ENCODE data around the gene ZNF768.
"Not testable (repeated sequence)": the region's sequence is repeated elsewhere in the genome, so short reads cannot be mapped to it uniquely, and the experiment has no call there.

Gene ZNF768

GRCh38 chr16:30532285-30533145 lies 6.1 kb upstream of the ZNF768 start:
- Mint-ChIP-seq H3K9me3 (no peaks in the 10 kb centered on the region), H3K4me3 (peak overlapping the region; percentile 79), H3K36me3 (ENCODE audit: low read depth) (peaks cover 15% of the 10 kb centered on the region)

GRCh38 chr16:30530163-30531037 lies 4.0 kb upstream of the ZNF768 start:
- DNase-seq (ENCODE audit: low spot score): no peak
- H3K27me3 Mint-ChIP-seq (ENCODE audit: low read depth): no peaks in the 10 kb centered on the region
- no peaks in the 10 kb centered on the region for H3K9me3 Mint-ChIP-seq
- peak overlapping the region; percentile 35 for H3K27ac Mint-ChIP-seq
- peaks cover 30% of the 10 kb centered on the region for H3K4me1 Mint-ChIP-seq (ENCODE audit: low read depth)
- peaks cover 7% of the 10 kb centered on the region for H3K36me3 Mint-ChIP-seq (ENCODE audit: low read depth)
- H3K4me3 Mint-ChIP-seq: no peak overlapping the region

More at GRCh38 chr16:30532285-30533145, 6.1 kb upstream of the ZNF768 start:
- H3K4me1 Mint-ChIP-seq (ENCODE audit: low read depth): peaks cover 40% of the 10 kb centered on the region
- H3K27ac Mint-ChIP-seq: no peak overlapping the region
- DNase-seq (ENCODE audit: low spot score): no peak
- H3K27me3 Mint-ChIP-seq (ENCODE audit: low read depth): no peaks in the 10 kb centered on the region

GRCh38 chr16:30528799-30529457 lies 2.6 kb upstream of the ZNF768 start:
- no peaks in the 10 kb centered on the region for H3K27me3 Mint-ChIP-seq (ENCODE audit: low read depth)
- peaks cover 7% of the 10 kb centered on the region for H3K36me3 Mint-ChIP-seq (ENCODE audit: low read depth)
- H3K27ac Mint-ChIP-seq: no peak overlapping the region
- DNase-seq (ENCODE audit: low spot score): no peak
- no peak overlapping the region for H3K4me3 Mint-ChIP-seq
- H3K4me1 Mint-ChIP-seq (ENCODE audit: low read depth): peaks cover 28% of the 10 kb centered on the region
- H3K9me3 Mint-ChIP-seq: no peaks in the 10 kb centered on the region

GRCh38 chr16:30527635-30528178 lies 1.3 kb upstream of the ZNF768 start:
- H3K9me3 Mint-ChIP-seq: no peaks in the 10 kb centered on the region
- H3K4me1 Mint-ChIP-seq (ENCODE audit: low read depth): peaks cover 20% of the 10 kb centered on the region
- no peak for DNase-seq (ENCODE audit: low spot score)
- H3K4me3 Mint-ChIP-seq: peak overlapping the region; percentile 85
- H3K27me3 Mint-ChIP-seq (ENCODE audit: low read depth): no peaks in the 10 kb centered on the region
- peak overlapping the region; percentile 89 for H3K27ac Mint-ChIP-seq
- H3K36me3 Mint-ChIP-seq (ENCODE audit: low read depth): peaks cover 5% of the 10 kb centered on the region

- peaks cover 24% of the 10 kb centered on the region for H3K4me1 Mint-ChIP-seq (ENCODE audit: low read depth)
- H3K9me3 Mint-ChIP-seq: no peaks in the 10 kb centered on the region
- DNase-seq (ENCODE audit: low spot score): peak; percentile 96
- peak overlapping the region; percentile 89 for H3K27ac Mint-ChIP-seq
- H3K36me3 Mint-ChIP-seq (ENCODE audit: low read depth): peaks cover 9% of the 10 kb centered on the region
- H3K4me3 Mint-ChIP-seq: peak overlapping the region; percentile 85
- no peaks in the 10 kb centered on the region for H3K27me3 Mint-ChIP-seq (ENCODE audit: low read depth)
These were observed 663 bp upstream of the ZNF768 start for GRCh38 chr16:30526823-30527634.

- Mint-ChIP-seq H3K27ac (peak overlapping the region; percentile 72), H3K36me3 (ENCODE audit: low read depth) (peaks cover 16% of the 10 kb centered on the region), H3K4me1 (ENCODE audit: low read depth) (peaks cover 19% of the 10 kb centered on the region), H3K27me3 (ENCODE audit: low read depth) (no peaks in the 10 kb centered on the region), H3K4me3 (peak overlapping the region; percentile 84), H3K9me3 (no peaks in the 10 kb centered on the region)
- no peak for DNase-seq (ENCODE audit: low spot score)
These were observed 576 bp downstream of the ZNF768 start for GRCh38 chr16:30525844-30526136.

- H3K4me3 Mint-ChIP-seq: no peak overlapping the region
- peaks cover 15% of the 10 kb centered on the region for H3K4me1 Mint-ChIP-seq (ENCODE audit: low read depth)
- peaks cover 23% of the 10 kb centered on the region for H3K36me3 Mint-ChIP-seq (ENCODE audit: low read depth)
- H3K27ac Mint-ChIP-seq: no peak overlapping the region
- DNase-seq (ENCODE audit: low spot score): no peak
- no peaks in the 10 kb centered on the region for H3K9me3 Mint-ChIP-seq
- no peaks in the 10 kb centered on the region for H3K27me3 Mint-ChIP-seq (ENCODE audit: low read depth)
These were observed 1.5 kb downstream of the ZNF768 start for GRCh38 chr16:30524575-30525568.

- DNase-seq (ENCODE audit: low spot score): no peak
- Mint-ChIP-seq H3K9me3 (no peaks in the 10 kb centered on the region), H3K4me1 (ENCODE audit: low read depth) (peaks cover 15% of the 10 kb centered on the region), H3K4me3 (no peak overlapping the region), H3K27ac (no peak overlapping the region), H3K36me3 (ENCODE audit: low read depth) (peaks cover 32% of the 10 kb centered on the region), H3K27me3 (ENCODE audit: low read depth) (no peaks in the 10 kb centered on the region)
These were observed 2.4 kb downstream of the ZNF768 start for GRCh38 chr16:30523768-30524574.

- Mint-ChIP-seq H3K4me1 (ENCODE audit: low read depth) (peaks cover 14% of the 10 kb centered on the region), H3K27ac (peak overlapping the region; percentile 39), H3K36me3 (ENCODE audit: low read depth) (peaks cover 41% of the 10 kb centered on the region)
- not testable (repeated sequence) for H3K27me3 Mint-ChIP-seq (ENCODE audit: low read depth); H3K9me3 Mint-ChIP-seq; DNase-seq (ENCODE audit: low spot score); H3K4me3 Mint-ChIP-seq
These were observed 3.5 kb downstream of the ZNF768 start for GRCh38 chr16:30522702-30523463.

- H3K4me3 Mint-ChIP-seq: no peak overlapping the region
- H3K36me3 Mint-ChIP-seq (ENCODE audit: low read depth): peaks cover 49% of the 10 kb centered on the region
- H3K4me1 Mint-ChIP-seq (ENCODE audit: low read depth): peaks cover 9% of the 10 kb centered on the region
- H3K9me3 Mint-ChIP-seq: no peaks in the 10 kb centered on the region
- no peaks in the 10 kb centered on the region for H3K27me3 Mint-ChIP-seq (ENCODE audit: low read depth)
- peak overlapping the region; percentile 39 for H3K27ac Mint-ChIP-seq
- no peak for DNase-seq (ENCODE audit: low spot score)
These were observed 4.3 kb downstream of the ZNF768 start for GRCh38 chr16:30521873-30522641.

GRCh38 chr16:30521476-30521872 lies 4.9 kb downstream of the ZNF768 start:
- no peaks in the 10 kb centered on the region for H3K27me3 Mint-ChIP-seq (ENCODE audit: low read depth)
- H3K4me1 Mint-ChIP-seq (ENCODE audit: low read depth): peaks cover 9% of the 10 kb centered on the region
- no peak for DNase-seq (ENCODE audit: low spot score)
- no peaks in the 10 kb centered on the region for H3K9me3 Mint-ChIP-seq
- H3K36me3 Mint-ChIP-seq (ENCODE audit: low read depth): peaks cover 55% of the 10 kb centered on the region
- no peak overlapping the region for H3K4me3 Mint-ChIP-seq
- peak overlapping the region; percentile 36 for H3K27ac Mint-ChIP-seq

Measured in T-helper 2 cell treated with Interferon-gamma antibody and Interleukin-4, amounts not matched to agents 5 μg/mL and 100 μg/mL, for 36 hours (primary cell).